PFSK-1 (cell line): ENCODE measurements around the gene STK40.

Experiments used
- POLR2AphosphoS5 ChIP-seq: IDR thresholded peaks from 2 replicates; pipeline ENCODE4 v1.6.1; 2012; ENCODE audit warnings: low read depth, mild to moderate bottlenecking, control low read depth, low read length, moderate library complexity
- SIN3A ChIP-seq: IDR thresholded peaks from 2 replicates; pipeline ENCODE4 v1.6.1; 2012; ENCODE audit warnings: mild to moderate bottlenecking, low read length, moderate library complexity, borderline replicate concordance; ENCODE audit not compliant: insufficient read depth
- TF ChIP-seq, protein P1 (sequence below), 2 experiments: IDR thresholded peaks; 2 replicates each; pipeline versions ENCODE4 v1.6.1 to v1.8.0; 2011 to 2012; ENCODE audit warnings: low read depth in 2 of 2, low read length in 2 of 2, control low read depth in 1 of 2, inconsistent platforms in 1 of 2, mild to moderate bottlenecking in 1 of 2, moderate library complexity in 1 of 2; ENCODE audit not compliant: insufficient read depth in 1 of 2

GRCh38 chr1:36417931-36418330 lies 32.2 kb upstream of the STK40 start:
- no peak for TF ChIP-seq POLR2AphosphoS5
- TF ChIP-seq, protein P1, sequence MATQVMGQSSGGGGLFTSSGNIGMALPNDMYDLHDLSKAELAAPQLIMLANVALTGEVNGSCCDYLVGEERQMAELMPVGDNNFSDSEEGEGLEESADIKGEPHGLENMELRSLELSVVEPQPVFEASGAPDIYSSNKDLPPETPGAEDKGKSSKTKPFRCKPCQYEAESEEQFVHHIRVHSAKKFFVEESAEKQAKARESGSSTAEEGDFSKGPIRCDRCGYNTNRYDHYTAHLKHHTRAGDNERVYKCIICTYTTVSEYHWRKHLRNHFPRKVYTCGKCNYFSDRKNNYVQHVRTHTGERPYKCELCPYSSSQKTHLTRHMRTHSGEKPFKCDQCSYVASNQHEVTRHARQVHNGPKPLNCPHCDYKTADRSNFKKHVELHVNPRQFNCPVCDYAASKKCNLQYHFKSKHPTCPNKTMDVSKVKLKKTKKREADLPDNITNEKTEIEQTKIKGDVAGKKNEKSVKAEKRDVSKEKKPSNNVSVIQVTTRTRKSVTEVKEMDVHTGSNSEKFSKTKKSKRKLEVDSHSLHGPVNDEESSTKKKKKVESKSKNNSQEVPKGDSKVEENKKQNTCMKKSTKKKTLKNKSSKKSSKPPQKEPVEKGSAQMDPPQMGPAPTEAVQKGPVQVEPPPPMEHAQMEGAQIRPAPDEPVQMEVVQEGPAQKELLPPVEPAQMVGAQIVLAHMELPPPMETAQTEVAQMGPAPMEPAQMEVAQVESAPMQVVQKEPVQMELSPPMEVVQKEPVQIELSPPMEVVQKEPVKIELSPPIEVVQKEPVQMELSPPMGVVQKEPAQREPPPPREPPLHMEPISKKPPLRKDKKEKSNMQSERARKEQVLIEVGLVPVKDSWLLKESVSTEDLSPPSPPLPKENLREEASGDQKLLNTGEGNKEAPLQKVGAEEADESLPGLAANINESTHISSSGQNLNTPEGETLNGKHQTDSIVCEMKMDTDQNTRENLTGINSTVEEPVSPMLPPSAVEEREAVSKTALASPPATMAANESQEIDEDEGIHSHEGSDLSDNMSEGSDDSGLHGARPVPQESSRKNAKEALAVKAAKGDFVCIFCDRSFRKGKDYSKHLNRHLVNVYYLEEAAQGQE (IDR thresholded peaks at IDR 0.05; ENCODE audit: insufficient read depth in 1 of 2, low read depth in 2 of 2, low read length in 2 of 2) = no peak
- no peak for TF ChIP-seq SIN3A
